OCI-LY7 (cell line): ENCODE results near the gene SEMA4D. TPM values are rescaled to one million over a fixed set of nuclear protein-coding genes. Genes with fewer than 3 reads are reported as not detected.

Experiments used
- BruUV-seq: library from RNA; stranded (reverse); fragments of 400-500 nt; replicated peaks from 2 replicates; lab custom pipeline; 2021; lab: Mats Ljungman, UMichigan
- CTCF ChIA-PET: fragments of 300-600 bp; sonication (Branson Sonifier 250); formaldehyde crosslinking; loops from one replicate; lab custom pipeline; 2022; ENCODE audit warnings: antibody characterized with exemption; ENCODE audit not compliant: unreplicated experiment; lab: Charles Lee
- POLR2A ChIA-PET: fragments of 300-600 bp; sonication (Branson Sonifier 250); formaldehyde crosslinking; loops from one replicate; lab custom pipeline; 2022; ENCODE audit warnings: antibody characterized with exemption; lab: Charles Lee
- DNase-seq: peaks from one replicate; pipeline ENCODE4 v3.0.0-alpha.2; 2015; ENCODE audit warnings: low spot score
- H2AFZ ChIP-seq: fragments of 200-600 bp; sonication (generic), shearing (Covaris generic); 2 replicates; pipeline ENCODE4 v1.6.1; 2014; ENCODE audit warnings: mild to moderate bottlenecking, antibody characterized with exemption, low read length, moderate library complexity
- H3K27ac ChIP-seq: fragments of 200-600 bp; sonication (generic); 2 replicates; pipeline ENCODE4 v1.5.1; 2014; ENCODE audit warnings: mixed run types, low read depth, mild to moderate bottlenecking, moderate library complexity, low read length, inconsistent platforms; ENCODE audit not compliant: poor library complexity, severe bottlenecking
- H3K36me3 ChIP-seq: fragments of 200-600 bp; sonication (generic); 2 replicates; pipeline ENCODE4 v1.6.1; 2014; ENCODE audit warnings: mild to moderate bottlenecking, antibody characterized with exemption, low read length, moderate library complexity, mixed read lengths; ENCODE audit not compliant: insufficient read depth
- H3K4me1 ChIP-seq: fragments of 200-600 bp; sonication (generic); 2 replicates; pipeline ENCODE4 v1.5.1; 2014; ENCODE audit warnings: mild to moderate bottlenecking, low read length; ENCODE audit not compliant: insufficient read depth, poor library complexity, severe bottlenecking
- H3K4me2 ChIP-seq: fragments of 200-600 bp; sonication (generic); 2 replicates; pipeline ENCODE4 v1.6.1; 2014; ENCODE audit warnings: mild to moderate bottlenecking, low read length
- H3K4me3 ChIP-seq: fragments of 200-600 bp; sonication (generic); 2 replicates; pipeline ENCODE4 v1.5.1; 2014; ENCODE audit warnings: mild to moderate bottlenecking, low read depth, low read length; ENCODE audit not compliant: poor library complexity, severe bottlenecking
- H3K79me2 ChIP-seq: fragments of 200-600 bp; sonication (generic); 2 replicates; pipeline ENCODE4 v1.6.1; 2016; ENCODE audit warnings: low read depth, mild to moderate bottlenecking, low read length, moderate library complexity, mixed read lengths; ENCODE audit not compliant: insufficient read depth
- H3K9me2 ChIP-seq: fragments of 200-600 bp; sonication (generic); 2 replicates; pipeline ENCODE4 v1.6.1; 2016; ENCODE audit warnings: mild to moderate bottlenecking, low read length, mixed read lengths; ENCODE audit not compliant: insufficient read depth
- H3K9me3 ChIP-seq: fragments of 200-600 bp; sonication (generic); 2 replicates; pipeline ENCODE4 v1.6.1; 2014; ENCODE audit warnings: mild to moderate bottlenecking, mixed run types, low read length, mixed read lengths
- H4K20me1 ChIP-seq: fragments of 200-600 bp; sonication (generic); 2 replicates; pipeline ENCODE4 v1.6.1; 2014; ENCODE audit warnings: mild to moderate bottlenecking, antibody characterized with exemption, low read length, moderate library complexity, mixed read lengths; ENCODE audit not compliant: insufficient read depth
- EZH2phosphoT487 ChIP-seq: fragments of 200-600 bp; sonication (generic); IDR thresholded peaks from 2 replicates; pipeline ENCODE4 v1.6.1; 2018; ENCODE audit warnings: low read depth, borderline replicate concordance, mild to moderate bottlenecking, mixed run types, antibody characterized with exemption, low read length, moderate library complexity, mixed read lengths
- intact Hi-C: fragments of 100-400 bp; cut with micrococcal nuclease; formaldehyde crosslinking; loops from one replicate; pipeline ENCODE4 v1.10.0; 2022; ENCODE audit not compliant: unreplicated experiment
- total RNA-seq, 2 experiments: library from RNA; depleted of rRNA in 1 of 2; stranded (reverse); fragments of >200 nt in 1 of 2; shearing (Covaris generic) in 1 of 2; gene quantifications; 2 replicates each; pipeline ENCODE4 v1.2.3, GENCODE V29; 2014 to 2022
- TF ChIP-seq, protein P1 (sequence below): fragments of 200-600 bp; sonication (generic); conservative IDR thresholded peaks from 2 replicates; pipeline ENCODE4 v1.5.1; 2014; ENCODE audit warnings: mild to moderate bottlenecking, antibody characterized with exemption, low read length, moderate library complexity, mixed read lengths

Gene SEMA4D
- total RNA-seq, 2 experiments from 2014 or later = 28.5 to 60.5 TPM

DNA sequence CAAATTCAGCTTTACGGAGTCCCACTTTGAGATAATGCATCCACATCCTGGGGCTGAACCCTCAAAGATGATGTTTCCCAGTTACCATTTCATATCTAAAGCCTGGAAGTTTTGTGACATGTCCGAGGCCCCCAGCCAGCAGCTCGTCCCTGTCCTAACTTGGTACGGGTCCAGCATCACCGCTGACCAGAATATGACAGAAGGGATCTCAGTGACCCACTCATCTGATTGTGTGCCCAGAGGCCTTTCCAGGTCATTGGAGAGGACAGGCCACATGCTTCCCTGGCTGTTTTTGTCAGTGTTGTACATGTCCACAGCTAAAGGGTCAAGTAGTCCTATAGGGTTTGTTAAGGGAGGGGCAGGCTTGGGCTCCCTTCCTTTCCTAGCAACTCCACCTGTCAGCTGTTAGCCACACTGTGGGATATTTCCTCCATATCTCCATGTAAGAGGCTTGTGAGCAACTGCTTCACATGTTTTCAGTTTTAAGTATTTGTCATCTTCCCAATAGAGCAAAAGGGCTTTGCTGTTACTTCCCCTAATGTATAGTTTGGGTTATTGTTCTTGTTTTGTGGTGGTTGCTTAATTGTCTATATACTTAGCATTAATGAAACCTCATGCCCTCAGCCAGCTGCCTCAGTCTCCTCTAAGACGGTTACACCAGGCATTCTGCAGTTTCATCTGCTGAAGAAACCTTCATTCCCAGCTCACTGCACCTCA, 146.2 kb downstream of the SEMA4D start:
- BruUV-seq = no TSS peak

DNA sequence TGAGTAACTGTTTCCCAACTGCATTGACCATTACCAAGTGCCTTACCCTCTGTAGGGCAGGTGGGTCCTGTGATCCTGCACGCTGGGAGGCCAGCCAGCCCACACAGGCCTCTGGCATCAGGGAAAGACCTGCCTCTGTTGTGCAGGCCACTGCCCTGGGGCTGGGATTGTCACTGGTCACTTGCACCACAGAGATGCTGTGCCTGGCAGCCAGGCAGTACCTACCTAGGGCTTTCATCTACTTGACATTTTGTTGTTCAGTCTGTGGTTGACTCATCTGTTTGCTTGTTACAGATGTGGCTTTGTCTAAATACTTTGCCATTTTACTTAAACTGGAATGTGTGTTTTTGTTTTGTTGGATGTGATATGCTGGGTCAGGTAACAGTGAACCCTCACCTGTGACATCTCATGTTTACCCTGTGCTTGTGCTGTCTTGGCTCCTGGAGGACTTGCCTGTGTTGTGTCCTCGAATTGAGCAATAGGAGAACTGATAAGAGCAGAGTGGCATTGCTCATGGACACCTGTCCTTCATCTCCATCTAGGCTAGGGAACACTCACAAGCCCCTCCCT, 146.8 kb downstream of the SEMA4D start:
- no peak overlapping the region for H3K4me2 ChIP-seq
- H3K9me3 ChIP-seq = no peaks in the 10 kb centered on the region
- H4K20me1 ChIP-seq = no peaks in the 10 kb centered on the region
- intact Hi-C loops = no loop called here
- H3K36me3 ChIP-seq = peaks cover 99% of the 10 kb centered on the region
- TF ChIP-seq EZH2phosphoT487 = no peak
- TF ChIP-seq, protein P1, sequence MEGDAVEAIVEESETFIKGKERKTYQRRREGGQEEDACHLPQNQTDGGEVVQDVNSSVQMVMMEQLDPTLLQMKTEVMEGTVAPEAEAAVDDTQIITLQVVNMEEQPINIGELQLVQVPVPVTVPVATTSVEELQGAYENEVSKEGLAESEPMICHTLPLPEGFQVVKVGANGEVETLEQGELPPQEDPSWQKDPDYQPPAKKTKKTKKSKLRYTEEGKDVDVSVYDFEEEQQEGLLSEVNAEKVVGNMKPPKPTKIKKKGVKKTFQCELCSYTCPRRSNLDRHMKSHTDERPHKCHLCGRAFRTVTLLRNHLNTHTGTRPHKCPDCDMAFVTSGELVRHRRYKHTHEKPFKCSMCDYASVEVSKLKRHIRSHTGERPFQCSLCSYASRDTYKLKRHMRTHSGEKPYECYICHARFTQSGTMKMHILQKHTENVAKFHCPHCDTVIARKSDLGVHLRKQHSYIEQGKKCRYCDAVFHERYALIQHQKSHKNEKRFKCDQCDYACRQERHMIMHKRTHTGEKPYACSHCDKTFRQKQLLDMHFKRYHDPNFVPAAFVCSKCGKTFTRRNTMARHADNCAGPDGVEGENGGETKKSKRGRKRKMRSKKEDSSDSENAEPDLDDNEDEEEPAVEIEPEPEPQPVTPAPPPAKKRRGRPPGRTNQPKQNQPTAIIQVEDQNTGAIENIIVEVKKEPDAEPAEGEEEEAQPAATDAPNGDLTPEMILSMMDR = no peak
- no peaks in the 10 kb centered on the region for H3K79me2 ChIP-seq
- H3K4me3 ChIP-seq = no peak overlapping the region
- no peak for DNase-seq
- ChIA-PET POLR2A (interaction anchor here (1.3 kb wide), 1 partner anchor 26 kb away, joined by 4 read pairs; no protein-coding TSS in a partner anchor), CTCF (no interaction called here)
- H3K4me1 ChIP-seq = no peaks in the 10 kb centered on the region
- no peaks in the 10 kb centered on the region for H3K9me2 ChIP-seq
- BruUV-seq = no TSS peak
- H3K27ac ChIP-seq = no peak overlapping the region
- no peak overlapping the region for H2AFZ ChIP-seq

More for the DNA sequence above, 146.2 kb downstream of the SEMA4D start:
- no peak overlapping the region for H3K4me3 ChIP-seq
- no peak overlapping the region for H2AFZ ChIP-seq
- H3K36me3 ChIP-seq = peaks cover 99% of the 10 kb centered on the region
- intact Hi-C loops = no loop called here
- H3K4me1 ChIP-seq = no peaks in the 10 kb centered on the region
- CTCF ChIA-PET = no interaction called here
- no peaks in the 10 kb centered on the region for H4K20me1 ChIP-seq
- H3K9me3 ChIP-seq = no peaks in the 10 kb centered on the region
- no peak for DNase-seq
- H3K9me2 ChIP-seq = no peaks in the 10 kb centered on the region
- H3K4me2 ChIP-seq = no peak overlapping the region
- H3K27ac ChIP-seq = no peak overlapping the region
- H3K79me2 ChIP-seq = no peaks in the 10 kb centered on the region
- no peak for TF ChIP-seq EZH2phosphoT487
- TF ChIP-seq, protein P1 = no peak
- POLR2A ChIA-PET = interaction anchor here (1.3 kb wide), 1 partner anchor 26 kb away, joined by 4 read pairs; no protein-coding TSS in a partner anchor

DNA sequence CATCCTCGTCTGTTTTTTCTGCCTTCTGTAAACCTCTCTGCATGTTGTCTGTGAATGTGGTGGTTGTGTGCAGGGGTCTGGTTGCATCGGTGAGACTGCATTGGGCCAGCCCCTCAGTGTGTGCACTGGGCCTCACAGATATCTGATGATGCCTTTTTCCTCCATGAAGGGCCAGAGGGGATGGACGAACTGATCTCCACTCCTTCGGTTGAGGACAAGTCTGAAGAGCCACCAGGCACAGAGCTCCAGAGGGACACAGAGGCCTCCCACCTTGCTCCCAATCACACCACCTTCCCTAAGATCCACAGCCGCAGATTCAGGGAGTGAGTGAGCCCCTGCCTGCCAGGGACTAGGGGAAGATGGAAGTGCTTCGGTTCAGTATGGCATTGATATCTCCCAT, 148.3 kb downstream of the SEMA4D start:
- CTCF ChIA-PET = no interaction called here
- no peaks in the 10 kb centered on the region for H3K9me3 ChIP-seq
- no peaks in the 10 kb centered on the region for H3K9me2 ChIP-seq
- H3K27ac ChIP-seq = no peak overlapping the region
- H3K79me2 ChIP-seq = no peaks in the 10 kb centered on the region
- BruUV-seq = no TSS peak
- intact Hi-C loops = no loop called here
- no peak overlapping the region for H2AFZ ChIP-seq
- DNase-seq = no peak
- H3K4me3 ChIP-seq = no peak overlapping the region
- no peaks in the 10 kb centered on the region for H3K4me1 ChIP-seq
- H4K20me1 ChIP-seq = no peaks in the 10 kb centered on the region
- POLR2A ChIA-PET = interaction anchor here (0.7 kb wide), 1 partner anchor 22 kb away, joined by 4 read pairs; no protein-coding TSS in a partner anchor
- TF ChIP-seq, protein P1 = no peak
- no peak for TF ChIP-seq EZH2phosphoT487
- no peak overlapping the region for H3K4me2 ChIP-seq
- H3K36me3 ChIP-seq = peaks cover 99% of the 10 kb centered on the region
